GM12878 (cell line): ENCODE measurements around the gene NSD2. TPM values are rescaled to one million over a fixed set of nuclear protein-coding genes. Genes with fewer than 3 reads are reported as not detected.

Experiments
- ATAC-seq: fragments of 200-7000 bp; cut with Tn5 transposase; 3 replicates; pipeline ENCODE4 v1.9.1; 2020; ENCODE audit warnings: mild to moderate bottlenecking, moderate library complexity
- BruUV-seq: library from RNA; stranded (reverse); fragments of 400-500 nt; replicated peaks from 2 replicates; lab custom pipeline; 2021; lab: Mats Ljungman, UMichigan
- CTCF ChIA-PET: fragments of 300-600 bp; sonication (Branson Sonifier 250); formaldehyde crosslinking; extraction: SDS; loops from one replicate; lab custom pipeline; 2021; ENCODE audit warnings: inconsistent platforms; lab: Yijun Ruan, JAX
- POLR2A ChIA-PET: fragments of 350-600 bp; formaldehyde crosslinking; extraction: SDS; loops from one replicate; lab custom pipeline; 2021; ENCODE audit warnings: inconsistent platforms; lab: Charles Lee
- RAD21 ChIA-PET: fragments of 300-600 bp; sonication (Branson Sonifier 250); formaldehyde crosslinking; loops from one replicate; lab custom pipeline; 2023; ENCODE audit warnings: antibody characterized with exemption; ENCODE audit not compliant: unreplicated experiment; lab: Charles Lee
- SMC1A ChIA-PET: fragments of 300-600 bp; sonication (Branson Sonifier 250); formaldehyde crosslinking; loops from one replicate; lab custom pipeline; 2023; ENCODE audit not compliant: unreplicated experiment, uncharacterized antibody; lab: Charles Lee
- DNase-seq: peaks from one replicate; pipeline ENCODE4 v3.0.0-alpha.2; 2011; ENCODE audit warnings: low read depth, low spot score
- FAIRE-seq: peaks from 3 replicates; lab custom pipeline; 2011; peaks lifted over from hg19 to GRCh38; lab: Jason Lieb, UNC
- H2AFZ ChIP-seq: 2 replicates; pipeline ENCODE4 v1.6.0; 2011; ENCODE audit warnings: low read depth, low read length, control low read depth; ENCODE audit not compliant: control insufficient read depth
- H3K27ac ChIP-seq: 2 replicates; pipeline ENCODE4 v1.5.1; 2011; ENCODE audit warnings: control low read depth; ENCODE audit not compliant: control insufficient read depth, insufficient read depth
- H3K27me3 ChIP-seq, 2 experiments: replicated peaks in 1 of 2; 2 replicates each; pipeline versions ENCODE4 v1.6.0 to v1.6.1; 2011; ENCODE audit warnings: low read length in 1 of 2; ENCODE audit not compliant: control insufficient read depth in 2 of 2, insufficient read depth in 2 of 2
- H3K36me3 ChIP-seq, 2 experiments: 2 replicates each; pipeline ENCODE4 v1.5.1; 2011; ENCODE audit warnings: low read length in 1 of 2; ENCODE audit not compliant: control insufficient read depth in 2 of 2, insufficient read depth in 2 of 2
- H3K4me1 ChIP-seq: 2 replicates; pipeline ENCODE4 v1.6.1; 2011; ENCODE audit warnings: mild to moderate bottlenecking, low read length, moderate library complexity, mixed read lengths; ENCODE audit not compliant: control insufficient read depth, insufficient read depth
- H3K4me2 ChIP-seq: 2 replicates; pipeline ENCODE4 v1.6.0; 2011; ENCODE audit warnings: control low read depth; ENCODE audit not compliant: control insufficient read depth, insufficient read depth
- H3K4me3 ChIP-seq: fragments of 200-600 bp; sonication (generic); 2 replicates; pipeline ENCODE4 v1.5.1; 2016
- H3K79me2 ChIP-seq: 2 replicates; pipeline ENCODE4 v1.6.0; 2011; ENCODE audit warnings: low read length; ENCODE audit not compliant: control insufficient read depth, insufficient read depth
- H3K9ac ChIP-seq: 2 replicates; pipeline ENCODE4 v1.8.0; 2011; ENCODE audit warnings: low read length, control low read depth, mixed read lengths; ENCODE audit not compliant: control insufficient read depth, insufficient read depth
- H3K9me3 ChIP-seq: replicated peaks from 3 replicates; pipeline ENCODE4 v1.5.1; 2011; ENCODE audit warnings: mild to moderate bottlenecking, low read length; ENCODE audit not compliant: control insufficient read depth, insufficient read depth
- H4K20me1 ChIP-seq: 2 replicates; pipeline ENCODE4 v1.6.0; 2011; ENCODE audit not compliant: control insufficient read depth, insufficient read depth
- CBX3 ChIP-seq: fragments of 200-600 bp; sonication (generic); IDR thresholded peaks from 2 replicates; pipeline ENCODE4 v1.6.1; 2016; ENCODE audit warnings: low read depth, borderline replicate concordance
- GATAD2B ChIP-seq: fragments of 450-650 bp; conservative IDR thresholded peaks from 2 replicates; pipeline ENCODE4 v1.6.1; 2017; ENCODE audit warnings: low read depth, mild to moderate bottlenecking, moderate library complexity
- MYB ChIP-seq: fragments of 150-350 bp; IDR thresholded peaks from 2 replicates; pipeline ENCODE4 v1.6.1; 2014; ENCODE audit warnings: mild to moderate bottlenecking, low read depth, low read length, borderline replicate concordance
- SMC3 ChIP-seq: IDR thresholded peaks from 2 replicates; pipeline ENCODE4 v1.6.1; 2011; ENCODE audit warnings: low read length, improper control_type of control experiment, borderline replicate concordance
- WGBS: methylation state at CpG from one replicate; pipeline ENCODE4 v1.1.6; 2016; ENCODE audit warnings: low lambda C conversion rate; ENCODE audit not compliant: insufficient replicate concordance, insufficient coverage; ENCODE audit errors: missing lambda C conversion rate; 5-methylcytosine and 5-hydroxymethylcytosine counted together
- in situ Hi-C: fragments of 300-500 bp; cut with MboI; formaldehyde crosslinking; loops from 9 replicates; pipeline ENCODE4 v1.14.3; 2018; ENCODE audit warnings: mixed read lengths
- intact Hi-C: fragments of 100-400 bp; cut with micrococcal nuclease; formaldehyde crosslinking; loops from one replicate; pipeline ENCODE4 v1.14.2; 2022; ENCODE audit not compliant: unreplicated experiment
- polyA plus RNA-seq, 11 experiments: library from polyadenylated mRNA; depleted of rRNA in 4 of 11; unstranded in 6 of 11; stranded (reverse) in 5 of 11; fragments of >200 nt; fragmentation: Nextera tagmentation in 4 of 11; fragmentation: Illumina TruSeq in 1 of 11; extraction: Ambion mirVana in 4 of 11; extraction: Trizol in 1 of 11; gene quantifications; 1 replicate in 1 of 11; 2 replicates in 10 of 11; pipeline versions ENCODE4 v1.2.1 to v1.2.3, GENCODE V29; 2011 to 2016; ENCODE audit warnings: inconsistent platforms in 2 of 11, missing spikeins in 2 of 11, low read depth in 1 of 11
- total RNA-seq, 4 experiments: library from RNA; depleted of rRNA in 3 of 4; stranded (reverse); fragments of >200 nt in 3 of 4; fragmentation: Illumina TruSeq in 1 of 4; extraction: Trizol in 1 of 4; gene quantifications; 2 replicates each; pipeline versions ENCODE4 v1.2.1 to v1.2.3, GENCODE V29; 2013 to 2021
- TF ChIP-seq, protein P1 (sequence below): fragments of 150-350 bp; IDR thresholded peaks from 2 replicates; pipeline ENCODE4 v1.6.1; 2016; ENCODE audit warnings: low read depth, low read length

Gene NSD2
- total and polyA plus RNA-seq, 10 of the 15 experiments (the other 5 are each of a cell fraction or from before 2014, with no cell fraction given): 8.6 to 139 (median 67.2) TPM

DNA sequence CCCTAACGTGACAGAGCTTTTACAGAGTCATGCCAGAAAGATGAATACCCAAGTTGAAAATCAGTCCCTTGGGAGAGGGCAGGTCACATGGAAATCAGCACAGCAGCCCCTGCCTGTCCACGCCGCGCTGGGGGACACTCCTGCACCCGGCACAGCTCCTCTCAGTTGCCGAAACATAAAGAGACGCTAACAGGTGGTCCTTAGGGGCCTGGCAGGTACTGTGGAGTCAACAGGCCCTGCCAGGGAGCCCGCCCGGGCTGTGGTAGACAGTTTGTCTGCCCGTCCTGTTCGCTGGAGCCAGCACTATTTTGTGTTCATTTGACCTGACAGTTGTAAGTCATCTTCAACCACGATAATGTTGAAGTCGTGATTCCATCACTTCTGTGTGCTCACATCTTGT is 107.0 kb downstream of the NSD2 start:
- ChIA-PET SMC1A (no interaction called here), POLR2A (no interaction called here), RAD21 (no interaction called here), CTCF (no interaction called here)
- Histone ChIP-seq H3K9me3 (no peaks in the 10 kb centered on the region), H3K4me3 (no peak overlapping the region), H2AFZ (no peak overlapping the region), H4K20me1 (no peaks in the 10 kb centered on the region), H3K27me3 (no peaks in the 10 kb centered on the region), H3K79me2 (no peaks in the 10 kb centered on the region), H3K36me3 (peaks cover 21 to 44% of the 10 kb centered on the region in 2 experiments), H3K4me1 (no peaks in the 10 kb centered on the region), H3K27ac (no peak overlapping the region), H3K4me2 (no peak overlapping the region), H3K9ac (no peak overlapping the region)
- 95% methylated on average over 13 of the region's 13 CpGs for WGBS
- BruUV-seq: no TSS peak
- TF ChIP-seq CBX3 (no peak), GATAD2B (no peak), SMC3 (no peak), MYB (no peak)
- TF ChIP-seq, protein P1, sequence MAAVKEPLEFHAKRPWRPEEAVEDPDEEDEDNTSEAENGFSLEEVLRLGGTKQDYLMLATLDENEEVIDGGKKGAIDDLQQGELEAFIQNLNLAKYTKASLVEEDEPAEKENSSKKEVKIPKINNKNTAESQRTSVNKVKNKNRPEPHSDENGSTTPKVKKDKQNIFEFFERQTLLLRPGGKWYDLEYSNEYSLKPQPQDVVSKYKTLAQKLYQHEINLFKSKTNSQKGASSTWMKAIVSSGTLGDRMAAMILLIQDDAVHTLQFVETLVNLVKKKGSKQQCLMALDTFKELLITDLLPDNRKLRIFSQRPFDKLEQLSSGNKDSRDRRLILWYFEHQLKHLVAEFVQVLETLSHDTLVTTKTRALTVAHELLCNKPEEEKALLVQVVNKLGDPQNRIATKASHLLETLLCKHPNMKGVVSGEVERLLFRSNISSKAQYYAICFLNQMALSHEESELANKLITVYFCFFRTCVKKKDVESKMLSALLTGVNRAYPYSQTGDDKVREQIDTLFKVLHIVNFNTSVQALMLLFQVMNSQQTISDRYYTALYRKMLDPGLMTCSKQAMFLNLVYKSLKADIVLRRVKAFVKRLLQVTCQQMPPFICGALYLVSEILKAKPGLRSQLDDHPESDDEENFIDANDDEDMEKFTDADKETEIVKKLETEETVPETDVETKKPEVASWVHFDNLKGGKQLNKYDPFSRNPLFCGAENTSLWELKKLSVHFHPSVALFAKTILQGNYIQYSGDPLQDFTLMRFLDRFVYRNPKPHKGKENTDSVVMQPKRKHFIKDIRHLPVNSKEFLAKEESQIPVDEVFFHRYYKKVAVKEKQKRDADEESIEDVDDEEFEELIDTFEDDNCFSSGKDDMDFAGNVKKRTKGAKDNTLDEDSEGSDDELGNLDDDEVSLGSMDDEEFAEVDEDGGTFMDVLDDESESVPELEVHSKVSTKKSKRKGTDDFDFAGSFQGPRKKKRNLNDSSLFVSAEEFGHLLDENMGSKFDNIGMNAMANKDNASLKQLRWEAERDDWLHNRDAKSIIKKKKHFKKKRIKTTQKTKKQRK: no peak
- DNase-seq: no peak
- FAIRE-seq: no peak
- in situ Hi-C loops: no loop called here
- ATAC-seq: no peak
- intact Hi-C loops: no loop called here
